GM03348 (cell line): ENCODE results near the gene UBASH3B.

Experiments used
- DNase-seq: peaks from one replicate; pipeline ENCODE4 v3.0.0; 2012; ENCODE audit warnings: low spot score

UBASH3B gene

GRCh38 chr11:122732342-122733315 lies 77.1 kb downstream of the UBASH3B start:
- no peak for DNase-seq

DNA sequence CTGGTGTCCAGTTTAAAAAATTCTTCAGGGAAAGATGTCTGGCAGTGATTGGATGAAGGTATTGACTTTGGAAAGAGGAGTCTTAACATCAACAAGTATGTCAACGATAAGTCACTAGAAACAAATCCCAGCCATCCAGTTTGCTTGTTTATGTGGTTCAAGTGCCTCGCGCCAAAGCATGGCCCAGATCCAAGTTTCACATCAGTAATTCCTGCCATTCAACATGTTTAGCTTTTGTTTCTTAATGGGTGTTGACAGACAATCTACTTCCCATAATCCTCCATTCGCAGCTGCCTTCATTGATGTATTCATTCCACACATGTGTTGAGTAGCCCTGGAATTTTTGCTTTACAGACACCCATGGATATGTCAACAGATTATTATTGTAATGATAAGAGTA lies 77.8 kb downstream of the UBASH3B start:
- no peak for DNase-seq

DNA sequence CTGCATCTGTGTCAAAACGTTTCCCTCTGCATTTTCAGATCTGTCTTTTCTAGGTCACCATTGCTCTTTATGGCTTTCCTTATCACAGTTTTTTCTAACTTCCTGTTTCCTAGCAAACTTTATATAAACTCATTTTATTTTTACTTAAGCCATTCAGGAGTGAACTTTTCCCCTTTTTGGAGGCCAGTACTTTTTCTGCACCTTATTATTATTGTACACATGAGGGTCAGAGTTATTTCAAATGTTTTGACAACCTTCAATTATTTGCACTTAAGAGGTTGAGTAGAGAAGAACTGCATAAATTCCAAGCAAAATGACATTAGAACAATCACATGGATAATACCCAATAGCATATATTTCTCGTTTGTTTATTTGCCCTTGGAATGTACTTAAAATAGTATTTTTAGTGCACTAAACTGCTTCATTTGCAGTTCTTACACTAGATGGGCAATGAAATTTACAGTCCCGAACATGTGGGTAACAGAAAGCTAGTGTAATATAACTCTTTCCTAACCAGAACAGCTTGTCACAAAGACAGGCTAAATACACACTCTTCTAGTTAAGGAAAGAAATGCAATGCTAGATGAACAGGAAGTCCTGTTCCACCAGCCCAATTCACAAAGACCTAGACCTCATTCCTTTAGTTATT lies 79.5 kb downstream of the UBASH3B start:
- no peak for DNase-seq

DNA sequence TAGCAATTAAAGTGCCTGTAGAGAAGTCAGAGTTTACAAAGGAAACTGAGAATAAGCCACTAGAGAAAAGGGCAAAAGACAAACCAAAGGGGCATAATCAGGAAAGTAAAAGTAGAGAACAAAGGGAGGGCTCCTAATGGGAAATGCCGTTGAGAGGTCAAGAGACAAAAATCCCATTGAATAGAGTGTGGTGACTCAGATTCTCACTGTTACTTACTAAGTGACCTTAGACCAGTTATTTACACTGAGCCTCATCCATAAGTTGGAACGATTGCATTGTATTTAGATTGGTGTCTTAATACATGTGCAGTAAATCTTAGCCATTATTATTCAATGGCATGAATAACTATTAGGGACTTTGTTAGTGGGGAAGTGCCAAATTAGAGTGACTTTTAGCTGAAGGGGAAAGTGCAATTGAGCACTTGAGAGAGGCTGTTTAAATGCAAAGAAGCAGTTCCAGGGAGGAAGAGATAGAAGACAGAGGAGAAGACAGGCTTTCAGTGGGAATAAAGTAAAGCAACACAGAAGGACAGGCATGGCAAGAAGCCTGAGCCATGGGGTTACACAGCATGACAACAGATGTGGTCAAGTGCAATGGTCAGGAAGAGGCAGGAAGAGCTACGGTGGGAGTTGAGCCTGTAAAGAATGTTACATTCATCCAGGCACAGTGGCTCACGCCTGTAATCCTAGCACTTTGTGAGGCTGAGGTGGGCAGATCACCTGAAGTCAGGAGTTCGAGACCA lies 82.6 kb downstream of the UBASH3B start:
- no peak for DNase-seq

DNA sequence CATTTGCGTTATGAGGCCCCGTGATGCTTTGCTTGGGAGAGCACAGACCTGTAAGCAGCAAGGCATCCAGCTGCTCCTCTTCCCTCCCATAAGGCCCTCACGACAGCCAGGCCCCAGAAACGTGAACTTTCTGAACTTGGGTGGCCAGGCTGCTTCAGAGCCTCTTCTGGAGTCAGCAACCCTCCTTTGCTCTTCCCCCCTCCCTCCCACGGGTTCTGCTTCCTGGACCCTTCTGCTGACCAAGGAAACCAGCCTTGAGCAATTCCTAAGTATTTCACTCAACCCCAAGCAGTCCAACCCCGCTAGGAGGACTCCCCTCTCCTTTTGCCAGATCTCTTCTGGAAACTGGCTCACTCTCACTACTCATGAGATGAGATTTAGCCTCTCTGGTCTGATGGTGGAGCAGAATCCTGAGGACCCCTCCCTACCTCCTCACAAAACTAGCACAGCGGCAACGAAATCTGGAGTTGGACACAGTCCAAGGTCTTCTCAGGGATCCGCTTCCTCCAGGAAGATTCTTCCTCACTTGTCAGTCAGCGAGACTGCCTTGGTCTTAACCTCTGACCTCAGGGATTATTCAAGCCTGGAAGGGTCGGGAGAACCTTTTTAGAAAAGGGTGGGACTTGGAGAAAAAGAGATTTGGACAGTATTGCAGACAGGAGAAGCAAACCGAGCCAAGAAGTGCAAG lies 86.2 kb downstream of the UBASH3B start:
- no peak for DNase-seq

- no peak for DNase-seq
Observed at GRCh38 chr11:122742301-122743018, 86.9 kb downstream of the UBASH3B start.

GRCh38 chr11:122743097-122743741 lies 87.7 kb downstream of the UBASH3B start:
- no peak for DNase-seq

DNA sequence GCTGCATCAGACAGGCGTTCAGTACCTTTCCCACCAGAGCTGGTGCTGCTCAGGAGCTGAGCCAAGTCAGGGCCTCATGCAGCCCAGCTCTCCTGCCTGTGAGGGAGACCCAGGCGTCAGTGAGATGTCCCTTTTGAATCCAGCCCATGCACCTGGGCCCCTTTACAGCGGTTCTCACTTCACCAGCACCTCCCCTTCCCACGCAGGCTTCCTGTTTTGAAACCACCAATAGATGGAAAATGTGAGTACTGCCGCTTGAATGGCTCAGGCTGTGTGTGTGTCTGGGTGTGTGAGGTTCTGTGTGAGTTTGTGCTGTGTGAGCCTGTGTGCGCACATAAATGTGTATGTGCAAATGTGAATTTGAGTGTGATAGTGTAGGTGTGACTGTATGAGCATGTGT lies 88.4 kb downstream of the UBASH3B start:
- DNase-seq, result no peak

DNA sequence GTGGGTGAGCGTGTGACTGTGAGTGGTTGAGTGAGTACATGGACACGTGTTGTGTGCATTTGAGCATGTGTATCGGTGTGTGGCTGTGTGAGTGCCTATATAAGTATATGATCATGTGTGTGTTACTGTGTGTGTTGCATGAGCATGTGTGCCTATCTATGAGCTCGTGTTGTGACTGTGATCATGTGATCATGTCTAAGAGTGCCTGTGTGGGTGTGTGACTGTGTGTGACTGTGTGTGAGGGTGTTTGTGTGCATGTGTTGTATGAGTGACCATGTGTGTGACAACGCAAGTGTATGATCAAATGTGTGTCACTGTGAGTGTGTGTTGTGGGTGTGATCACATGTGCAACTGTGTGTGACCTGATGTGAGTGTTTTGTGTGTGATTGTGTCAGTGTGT lies 88.8 kb downstream of the UBASH3B start:
- no peak for DNase-seq

DNA sequence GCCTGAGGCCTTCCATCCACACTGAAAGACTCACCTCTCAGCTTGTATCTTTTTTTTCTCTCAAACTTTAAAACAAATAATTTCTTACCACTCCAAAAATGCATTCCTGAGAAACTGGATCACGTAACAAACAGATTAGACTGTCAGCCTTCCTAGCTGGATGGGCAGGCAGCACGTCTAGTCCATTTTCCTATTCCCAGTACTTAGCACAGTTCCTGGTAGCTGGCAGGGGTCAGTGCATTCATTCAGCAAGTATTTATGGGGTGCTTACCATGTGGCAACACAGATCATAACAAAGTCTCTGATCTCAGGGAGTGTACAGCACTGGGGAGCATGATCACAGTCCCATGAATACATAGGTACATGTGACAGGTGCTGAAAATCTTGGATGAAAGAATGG lies 89.6 kb downstream of the UBASH3B start:
- DNase-seq, result no peak

- no peak for DNase-seq
Observed at GRCh38 chr11:122746050-122746478, 90.5 kb downstream of the UBASH3B start.

- no peak for DNase-seq
Observed at GRCh38 chr11:122746611-122747244, 91.2 kb downstream of the UBASH3B start.

DNA sequence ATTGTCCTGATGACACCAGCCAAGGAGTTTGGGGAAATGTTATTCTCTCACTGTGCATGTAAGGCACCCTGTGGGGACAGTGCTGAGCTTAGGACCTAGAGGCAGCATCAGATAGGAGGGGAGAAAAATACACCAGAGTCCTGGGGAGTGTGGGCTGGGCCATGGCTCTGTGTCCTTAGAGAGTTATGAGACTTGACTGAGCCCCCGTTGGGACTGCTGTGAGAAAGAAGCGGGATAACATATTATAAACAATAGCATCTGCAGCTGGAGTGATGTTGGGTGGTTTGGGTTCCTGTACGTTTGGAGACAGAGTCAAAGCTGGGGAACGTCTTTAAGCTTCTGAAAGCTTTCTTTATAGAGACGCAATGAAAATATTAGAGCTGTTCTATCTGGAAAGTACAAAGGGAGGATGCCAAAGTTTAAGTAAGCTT lies 91.8 kb downstream of the UBASH3B start:
- no peak for DNase-seq

GRCh38 chr11:122749005-122749687 lies 93.6 kb downstream of the UBASH3B start:
- peak; percentile 92 for DNase-seq

DNA sequence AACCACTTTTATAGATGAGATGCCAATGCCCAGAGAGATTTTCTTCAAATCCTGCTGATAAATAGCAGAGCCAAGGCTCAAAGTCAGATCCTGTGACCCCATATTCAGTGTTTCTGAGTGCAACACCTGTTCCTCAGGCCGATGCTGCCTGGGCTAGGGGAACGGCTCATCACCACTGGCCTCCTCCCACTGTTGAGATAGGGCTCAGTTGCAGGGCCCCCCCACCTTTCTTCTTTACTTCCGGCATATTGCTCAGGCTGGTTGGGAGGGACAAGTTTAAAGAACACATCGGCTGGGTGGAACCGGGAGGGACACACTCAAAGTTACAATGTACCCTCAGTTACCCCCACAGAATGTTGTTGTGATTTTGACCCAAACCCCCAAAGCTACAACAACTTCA lies 94.5 kb downstream of the UBASH3B start:
- no peak for DNase-seq

- DNase-seq, result peak; percentile 69
Observed at GRCh38 chr11:122751292-122752070, 96.0 kb downstream of the UBASH3B start.

- DNase-seq, result no peak
Observed at GRCh38 chr11:122754028-122754427, 98.5 kb downstream of the UBASH3B start.

DNA sequence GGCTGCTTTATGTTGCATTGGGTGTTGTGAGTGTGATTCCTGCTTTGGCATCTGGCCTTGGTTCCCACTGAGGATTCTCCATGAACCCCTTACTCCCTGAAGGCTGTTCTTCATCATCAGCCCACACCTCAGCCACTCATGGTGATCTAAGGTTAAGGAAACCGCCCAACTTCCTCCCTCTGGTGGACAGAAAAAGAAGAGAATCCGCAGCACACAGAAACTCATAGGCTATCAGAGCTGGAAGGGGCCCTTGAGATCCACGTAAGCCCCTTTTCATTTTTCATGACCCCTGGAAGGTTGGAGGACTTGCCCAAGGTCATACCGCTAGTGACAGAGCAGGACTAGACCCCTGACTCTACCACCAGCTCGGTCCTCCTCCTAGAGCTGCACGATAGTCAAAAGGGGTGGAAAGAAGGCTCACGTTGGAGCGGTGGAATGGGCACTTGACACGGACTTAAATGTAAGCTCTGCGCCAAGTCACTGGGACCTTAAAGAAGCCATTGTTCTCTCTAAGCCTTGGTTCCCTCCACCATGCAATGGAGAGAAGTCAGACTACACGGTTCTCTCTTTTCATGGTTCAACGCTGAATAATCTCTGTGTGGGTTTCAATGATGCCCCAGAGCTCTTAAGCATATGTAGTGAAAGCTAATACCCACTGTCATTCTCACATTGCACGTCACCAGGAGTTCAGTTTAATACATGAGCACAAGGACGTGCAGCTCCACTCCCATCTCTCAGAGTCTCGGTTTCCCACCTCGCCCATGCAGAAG lies 99.2 kb downstream of the UBASH3B start:
- DNase-seq, result no peak
